Kidney (tissue), 14 donors: ENCODE measurements around the gene NSUN6. TPM values are rescaled to one million over a fixed set of nuclear protein-coding genes. Genes with fewer than 3 reads are reported as not detected.
"Not testable (repeated sequence)": the region's sequence is repeated elsewhere in the genome, so short reads cannot be mapped to it uniquely, and the experiment has no call there.

Source experiments
- DNase-seq, 5 donors: peaks; one replicate each; pipeline ENCODE4 v3.0.0-alpha.2; 2013 to 2020
- FAIRE-seq: peaks from 2 replicates; lab custom pipeline; 2012; peaks lifted over from hg19 to GRCh38; lab: Jason Lieb, UNC
- H3K27ac ChIP-seq, 2 donors: one replicate each; pipeline ENCODE4 v1.7.0; 2013; ENCODE audit warnings: low read depth in 2 of 2, low read length in 2 of 2, inconsistent platforms in 1 of 2
- H3K27me3 ChIP-seq: one replicate; pipeline ENCODE4 v1.7.1; 2013; ENCODE audit warnings: low read length, inconsistent platforms; ENCODE audit not compliant: control insufficient read depth, insufficient read depth
- H3K36me3 ChIP-seq, 3 donors: one replicate each; pipeline versions ENCODE4 v1.7.0 to v1.7.1; 2013; ENCODE audit warnings: low read length in 3 of 3, control low read depth in 1 of 3, inconsistent platforms in 1 of 3; ENCODE audit not compliant: insufficient read depth in 3 of 3, control insufficient read depth in 2 of 3
- H3K4me1 ChIP-seq, 3 donors: one replicate each; pipeline versions ENCODE4 v1.7.0 to v1.7.1; 2013; ENCODE audit warnings: low read length in 3 of 3, inconsistent platforms in 1 of 3, low read depth in 1 of 3; ENCODE audit not compliant: control insufficient read depth in 2 of 3, insufficient read depth in 2 of 3
- H3K4me3 ChIP-seq, 3 donors: one replicate each; pipeline versions ENCODE4 v1.7.0 to v1.8.1; 2013; ENCODE audit warnings: low read length in 3 of 3, control low read depth in 1 of 3, inconsistent platforms in 1 of 3
- H3K9ac ChIP-seq, 3 donors: one replicate each; pipeline versions ENCODE4 v1.7.0 to v1.7.1; 2013; ENCODE audit warnings: low read length in 3 of 3, control low read depth in 1 of 3, inconsistent platforms in 1 of 3
- H3K9me3 ChIP-seq, 3 donors: one replicate each; pipeline versions ENCODE4 v1.7.0 to v1.7.1; 2013; ENCODE audit warnings: low read length in 3 of 3, control low read depth in 1 of 3, inconsistent platforms in 1 of 3; ENCODE audit not compliant: control insufficient read depth in 2 of 3, insufficient read depth in 1 of 3
- intact Hi-C: fragments of 100-400 bp; cut with DNase I; formaldehyde crosslinking; loops from one replicate; pipeline ENCODE4 v1.11.1; 2022
- polyA plus RNA-seq: library from polyadenylated mRNA; stranded (reverse); fragments of 350-450 nt; fragmentation: Illumina TruSeq; extraction: RNeasy Lipid Tissue Mini Kit (QIAGEN cat#74804); gene quantifications from one replicate; pipeline ENCODE4 v1.2.3, GENCODE V29; 2014; ENCODE audit warnings: low read depth, low replicate concordance; ENCODE audit not compliant: insufficient read depth
- total RNA-seq: library from RNA; stranded (reverse); fragmentation: NEBNext Ultra II Directional; extraction: Animal tissue kit (Norgen Biotek cat#: 25700); gene quantifications from one replicate; pipeline ENCODE4 v1.2.1, GENCODE V29; 2021
- TF ChIP-seq, protein P1 (sequence below): IDR thresholded peaks from 3 replicates; pipeline ENCODE4 v1.5.1; 2012; ENCODE audit warnings: mild to moderate bottlenecking, moderate library complexity, borderline replicate concordance; ENCODE audit not compliant: insufficient read depth; ENCODE audit errors: extremely low read depth
- donor health status: control.
- donor health status: control.
- donor health status: control.
- donor health status: control.
- donor health status: control.
- donor health status: DM: yes; HTN: yes; CAD: no.
- donor health status: Normal renal cell carcinoma (clear cell type).

The NSUN6 gene
- total and polyA plus RNA-seq, 2 donors from 2014 or later = 6.3 to 19.3 TPM

DNA sequence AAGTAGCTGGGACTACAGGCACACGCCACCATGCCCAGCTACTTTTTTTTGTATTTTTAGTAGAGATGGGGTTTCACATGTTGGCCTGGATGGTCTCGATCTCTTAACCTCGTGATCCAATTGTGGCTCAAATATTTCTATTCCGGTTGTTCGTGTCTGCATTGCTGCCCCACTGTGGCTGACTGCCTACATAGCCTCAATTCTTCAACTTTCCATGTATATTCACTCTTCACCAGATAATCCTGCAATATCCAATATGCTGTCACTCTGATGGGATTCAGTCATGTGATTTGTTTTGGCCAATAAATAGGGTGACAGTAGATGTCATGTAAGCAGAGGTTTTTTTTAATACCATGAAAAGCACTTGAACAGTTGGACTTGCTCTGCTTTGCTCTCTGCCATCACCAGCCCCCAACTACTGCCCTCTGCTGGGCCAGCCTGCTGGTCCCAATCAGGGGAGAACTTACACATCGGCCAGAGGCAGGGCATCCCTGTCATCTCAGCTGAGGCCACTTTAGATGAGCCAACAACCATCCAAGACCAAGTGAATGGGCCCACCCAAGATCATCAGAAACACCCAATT is 56.7 kb downstream of the NSUN6 start:
- FAIRE-seq = no peak
- DNase-seq = no peak
- no peak overlapping the region for H3K9ac ChIP-seq
- H3K4me1 ChIP-seq = no peaks in the 10 kb centered on the region
- no peak overlapping the region for H3K4me3 ChIP-seq
- no peaks in the 10 kb centered on the region for H3K9me3 ChIP-seq
- H3K36me3 ChIP-seq = peaks cover 0 to 2% (median 0%) of the 10 kb centered on the region in 3 donors
- TF ChIP-seq, protein P1, sequence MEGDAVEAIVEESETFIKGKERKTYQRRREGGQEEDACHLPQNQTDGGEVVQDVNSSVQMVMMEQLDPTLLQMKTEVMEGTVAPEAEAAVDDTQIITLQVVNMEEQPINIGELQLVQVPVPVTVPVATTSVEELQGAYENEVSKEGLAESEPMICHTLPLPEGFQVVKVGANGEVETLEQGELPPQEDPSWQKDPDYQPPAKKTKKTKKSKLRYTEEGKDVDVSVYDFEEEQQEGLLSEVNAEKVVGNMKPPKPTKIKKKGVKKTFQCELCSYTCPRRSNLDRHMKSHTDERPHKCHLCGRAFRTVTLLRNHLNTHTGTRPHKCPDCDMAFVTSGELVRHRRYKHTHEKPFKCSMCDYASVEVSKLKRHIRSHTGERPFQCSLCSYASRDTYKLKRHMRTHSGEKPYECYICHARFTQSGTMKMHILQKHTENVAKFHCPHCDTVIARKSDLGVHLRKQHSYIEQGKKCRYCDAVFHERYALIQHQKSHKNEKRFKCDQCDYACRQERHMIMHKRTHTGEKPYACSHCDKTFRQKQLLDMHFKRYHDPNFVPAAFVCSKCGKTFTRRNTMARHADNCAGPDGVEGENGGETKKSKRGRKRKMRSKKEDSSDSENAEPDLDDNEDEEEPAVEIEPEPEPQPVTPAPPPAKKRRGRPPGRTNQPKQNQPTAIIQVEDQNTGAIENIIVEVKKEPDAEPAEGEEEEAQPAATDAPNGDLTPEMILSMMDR = no peak
- H3K27ac ChIP-seq = no peak overlapping the region
- intact Hi-C loops = no loop called here
- no peaks in the 10 kb centered on the region for H3K27me3 ChIP-seq

DNA sequence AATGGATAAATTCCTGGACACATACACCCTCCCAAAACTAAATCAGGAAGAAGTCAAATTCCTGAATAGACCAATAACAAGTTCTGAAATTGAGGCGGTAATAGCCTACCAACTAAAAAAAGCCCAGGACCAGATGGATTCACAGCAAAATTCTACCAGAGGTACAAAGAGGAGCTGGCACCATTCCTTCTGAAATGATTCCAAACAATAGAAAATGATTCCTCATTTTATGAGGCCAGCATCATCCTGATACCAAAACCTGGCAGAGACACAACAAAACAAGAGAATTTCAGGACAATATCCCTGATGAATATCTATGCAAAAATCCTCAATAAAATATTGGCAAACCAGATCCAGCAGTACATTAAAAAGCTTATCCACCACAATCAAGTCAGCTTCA is 60.2 kb downstream of the NSUN6 start:
- H3K27ac ChIP-seq, FAIRE-seq, H3K9me3 ChIP-seq, H3K4me3 ChIP-seq, H3K36me3 ChIP-seq, H3K4me1 ChIP-seq, DNase-seq, H3K9ac ChIP-seq, intact Hi-C loops, H3K27me3 ChIP-seq: not testable (repeated sequence)

DNA sequence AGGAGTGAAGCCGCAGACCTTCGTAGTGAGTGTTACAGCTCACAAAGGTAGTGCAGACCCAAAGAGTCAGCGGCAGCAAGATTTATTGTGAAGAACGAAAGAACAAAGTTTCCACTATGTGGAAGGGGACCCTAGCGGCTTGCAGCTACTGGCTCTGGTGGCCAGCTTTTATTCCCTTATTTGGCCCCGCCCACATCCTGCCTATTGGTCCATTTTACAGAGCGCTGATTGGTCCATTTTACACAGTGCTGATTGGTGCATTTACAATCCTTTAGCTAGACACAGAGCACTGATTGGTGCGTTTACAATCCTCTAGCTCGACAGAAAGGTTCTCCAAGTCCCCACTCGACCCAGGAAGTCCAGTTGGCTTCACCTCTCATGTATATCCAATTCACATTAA is 64.8 kb downstream of the NSUN6 start:
- H3K27ac ChIP-seq, H3K36me3 ChIP-seq, H3K4me1 ChIP-seq, H3K9ac ChIP-seq, H3K9me3 ChIP-seq, H3K27me3 ChIP-seq, DNase-seq, intact Hi-C loops, H3K4me3 ChIP-seq, FAIRE-seq: not testable (repeated sequence)

DNA sequence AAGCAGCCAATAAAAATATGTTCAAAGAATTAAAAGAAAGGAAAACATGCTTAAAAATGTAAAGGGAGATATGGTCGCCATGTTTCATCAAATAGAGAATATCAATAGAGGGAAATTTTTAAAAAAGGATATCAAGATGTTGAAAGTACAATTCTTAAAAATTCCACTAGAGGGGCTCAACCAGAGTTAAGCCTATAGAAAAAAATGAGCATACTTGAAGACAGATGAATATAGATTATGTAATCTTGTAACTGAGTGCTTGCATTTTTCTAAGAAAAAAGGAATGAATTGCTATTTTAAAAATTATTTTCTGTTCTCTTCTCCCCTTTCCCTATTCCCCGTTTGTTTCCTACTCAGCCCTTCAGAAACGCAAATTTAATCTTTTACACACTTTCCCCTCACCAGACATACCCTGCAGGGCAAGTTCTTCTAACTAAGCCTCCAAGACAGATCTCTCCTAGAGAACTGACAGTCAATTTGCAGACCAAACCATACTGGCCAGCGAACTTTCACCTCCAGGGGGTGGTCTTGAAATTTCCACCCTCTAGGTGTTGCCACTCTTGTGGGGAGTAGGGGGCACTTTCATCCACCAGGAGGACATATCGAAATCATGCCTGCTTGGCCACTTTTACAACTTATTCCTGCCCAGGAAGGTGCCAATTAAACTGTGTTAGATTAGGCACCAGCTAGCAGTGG is 67.7 kb downstream of the NSUN6 start:
- DNase-seq (no peak), FAIRE-seq (no peak)
- TF ChIP-seq, protein P1 = no peak
- Histone ChIP-seq H3K9ac (no peak overlapping the region), H3K27me3 (no peaks in the 10 kb centered on the region), H3K36me3 (peaks cover 0 to 2% (median 0%) of the 10 kb centered on the region in 3 donors), H3K9me3 (no peaks in the 10 kb centered on the region), H3K27ac (no peak overlapping the region), H3K4me3 (no peak overlapping the region), H3K4me1 (no peaks in the 10 kb centered on the region)
- intact Hi-C loops = no loop called here
